MM.1S (cell line): Measurements from ENCODE around the gene CEP192.

ENCODE experiments used
- CTCF ChIP-seq: fragments of 300-600 bp; sonication (generic); IDR thresholded peaks from 2 replicates; pipeline ENCODE4 v1.5.1; 2016; ENCODE audit warnings: antibody characterized with exemption, low read length, mixed read lengths
- EZH2 ChIP-seq: fragments of 300-600 bp; sonication (generic); optimal IDR thresholded peaks from 2 replicates; pipeline ENCODE3; 2017; ENCODE audit warnings: low read depth, mild to moderate bottlenecking, antibody characterized with exemption, low read length, mixed read lengths

- TF ChIP-seq CTCF = no peak
- no peak for TF ChIP-seq EZH2
Observed at GRCh38 chr18:13107074-13107473, 115.9 kb downstream of the CEP192 start.
